Measurements from ENCODE around the gene PCDHGC4.

GRCh38 chr5:141478321-141478945 lies 6.4 kb upstream of the PCDHGC4 start:
- no peak for TF ChIP-seq POLR2A (IDR thresholded peaks at IDR 0.05; ENCODE audit: extremely low read depth, insufficient read length)
- TF ChIP-seq, protein P1, sequence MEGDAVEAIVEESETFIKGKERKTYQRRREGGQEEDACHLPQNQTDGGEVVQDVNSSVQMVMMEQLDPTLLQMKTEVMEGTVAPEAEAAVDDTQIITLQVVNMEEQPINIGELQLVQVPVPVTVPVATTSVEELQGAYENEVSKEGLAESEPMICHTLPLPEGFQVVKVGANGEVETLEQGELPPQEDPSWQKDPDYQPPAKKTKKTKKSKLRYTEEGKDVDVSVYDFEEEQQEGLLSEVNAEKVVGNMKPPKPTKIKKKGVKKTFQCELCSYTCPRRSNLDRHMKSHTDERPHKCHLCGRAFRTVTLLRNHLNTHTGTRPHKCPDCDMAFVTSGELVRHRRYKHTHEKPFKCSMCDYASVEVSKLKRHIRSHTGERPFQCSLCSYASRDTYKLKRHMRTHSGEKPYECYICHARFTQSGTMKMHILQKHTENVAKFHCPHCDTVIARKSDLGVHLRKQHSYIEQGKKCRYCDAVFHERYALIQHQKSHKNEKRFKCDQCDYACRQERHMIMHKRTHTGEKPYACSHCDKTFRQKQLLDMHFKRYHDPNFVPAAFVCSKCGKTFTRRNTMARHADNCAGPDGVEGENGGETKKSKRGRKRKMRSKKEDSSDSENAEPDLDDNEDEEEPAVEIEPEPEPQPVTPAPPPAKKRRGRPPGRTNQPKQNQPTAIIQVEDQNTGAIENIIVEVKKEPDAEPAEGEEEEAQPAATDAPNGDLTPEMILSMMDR (IDR thresholded peaks at IDR 0.05; ENCODE audit: low read depth, low read length), result no peak

Data from NB4 (cell line).